Ishikawa (cell line): ENCODE results near the gene RREB1.

Experiments
- CEBPB ChIP-seq: IDR thresholded peaks from 2 replicates; pipeline ENCODE4 v1.6.1; 2012
- CREB1 ChIP-seq: IDR thresholded peaks from 2 replicates; pipeline ENCODE4 v1.6.1; 2012; ENCODE audit warnings: low read depth
- EGR1 ChIP-seq: IDR thresholded peaks from 2 replicates; pipeline ENCODE4 v1.6.1; 2012
- EP300 ChIP-seq: IDR thresholded peaks from 2 replicates; pipeline ENCODE4 v1.6.1; 2012; ENCODE audit warnings: borderline replicate concordance
- FOXM1 ChIP-seq: IDR thresholded peaks from 2 replicates; pipeline ENCODE4 v1.6.1; 2012; ENCODE audit warnings: low read depth, borderline replicate concordance
- MAX ChIP-seq: IDR thresholded peaks from 2 replicates; pipeline ENCODE4 v1.6.1; 2012
- NFIC ChIP-seq: IDR thresholded peaks from 2 replicates; pipeline ENCODE4 v1.6.1; 2012
- RAD21 ChIP-seq: IDR thresholded peaks from 2 replicates; pipeline ENCODE4 v1.6.1; 2012; ENCODE audit warnings: low read depth
- TAF1 ChIP-seq: IDR thresholded peaks from 2 replicates; pipeline ENCODE4 v1.6.1; 2012; ENCODE audit warnings: low read depth, mild to moderate bottlenecking
- TCF12 ChIP-seq: IDR thresholded peaks from 2 replicates; pipeline ENCODE4 v1.6.1; 2012; ENCODE audit warnings: low read depth
- TEAD4 ChIP-seq: IDR thresholded peaks from 2 replicates; pipeline ENCODE4 v1.6.1; 2012
- YY1 ChIP-seq: IDR thresholded peaks from 2 replicates; pipeline ENCODE4 v1.6.1; 2012; ENCODE audit warnings: low read depth
- ZBTB7A ChIP-seq: IDR thresholded peaks from 2 replicates; pipeline ENCODE4 v1.6.1; 2012; ENCODE audit warnings: low read depth
- TF ChIP-seq, protein P1 (sequence below): IDR thresholded peaks from 2 replicates; pipeline ENCODE4 v1.6.1; 2012; ENCODE audit warnings: low read depth, mild to moderate bottlenecking
- TF ChIP-seq, protein P2 (sequence below): IDR thresholded peaks from 2 replicates; pipeline ENCODE4 v1.6.1; 2012

RREB1 gene

DNA sequence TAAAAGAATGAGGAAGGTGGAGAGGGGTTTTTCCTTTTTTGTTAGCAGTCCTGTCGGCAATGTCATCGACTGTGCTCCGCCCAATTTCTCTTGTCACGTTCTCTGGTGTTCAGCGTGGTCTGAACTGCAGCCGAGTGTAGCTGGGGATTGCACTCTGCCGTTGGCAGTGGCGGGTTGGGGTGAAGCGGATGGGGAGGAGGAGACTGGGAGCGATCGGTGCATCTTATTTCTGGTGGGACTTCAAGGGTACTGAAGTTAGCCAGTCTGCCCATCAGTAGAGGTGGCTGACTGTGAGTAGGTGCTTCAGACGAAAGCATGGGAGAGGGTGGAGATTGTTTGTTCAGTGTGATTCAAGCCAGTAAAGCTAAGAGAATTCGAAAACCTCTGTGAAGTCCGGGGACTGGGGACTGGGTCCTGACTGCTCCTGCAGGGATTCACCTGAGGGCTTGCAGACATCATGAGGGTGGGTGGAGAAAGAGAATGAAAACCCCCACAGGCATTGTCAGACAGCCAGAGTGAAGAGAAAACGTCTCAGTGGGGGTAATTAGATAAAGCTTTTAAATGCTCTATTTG is 5.1 kb downstream of the RREB1 start:
- TF ChIP-seq RAD21, result no peak
- TF ChIP-seq ZBTB7A, result no peak
- no peak for TF ChIP-seq TCF12
- TF ChIP-seq, protein P1, sequence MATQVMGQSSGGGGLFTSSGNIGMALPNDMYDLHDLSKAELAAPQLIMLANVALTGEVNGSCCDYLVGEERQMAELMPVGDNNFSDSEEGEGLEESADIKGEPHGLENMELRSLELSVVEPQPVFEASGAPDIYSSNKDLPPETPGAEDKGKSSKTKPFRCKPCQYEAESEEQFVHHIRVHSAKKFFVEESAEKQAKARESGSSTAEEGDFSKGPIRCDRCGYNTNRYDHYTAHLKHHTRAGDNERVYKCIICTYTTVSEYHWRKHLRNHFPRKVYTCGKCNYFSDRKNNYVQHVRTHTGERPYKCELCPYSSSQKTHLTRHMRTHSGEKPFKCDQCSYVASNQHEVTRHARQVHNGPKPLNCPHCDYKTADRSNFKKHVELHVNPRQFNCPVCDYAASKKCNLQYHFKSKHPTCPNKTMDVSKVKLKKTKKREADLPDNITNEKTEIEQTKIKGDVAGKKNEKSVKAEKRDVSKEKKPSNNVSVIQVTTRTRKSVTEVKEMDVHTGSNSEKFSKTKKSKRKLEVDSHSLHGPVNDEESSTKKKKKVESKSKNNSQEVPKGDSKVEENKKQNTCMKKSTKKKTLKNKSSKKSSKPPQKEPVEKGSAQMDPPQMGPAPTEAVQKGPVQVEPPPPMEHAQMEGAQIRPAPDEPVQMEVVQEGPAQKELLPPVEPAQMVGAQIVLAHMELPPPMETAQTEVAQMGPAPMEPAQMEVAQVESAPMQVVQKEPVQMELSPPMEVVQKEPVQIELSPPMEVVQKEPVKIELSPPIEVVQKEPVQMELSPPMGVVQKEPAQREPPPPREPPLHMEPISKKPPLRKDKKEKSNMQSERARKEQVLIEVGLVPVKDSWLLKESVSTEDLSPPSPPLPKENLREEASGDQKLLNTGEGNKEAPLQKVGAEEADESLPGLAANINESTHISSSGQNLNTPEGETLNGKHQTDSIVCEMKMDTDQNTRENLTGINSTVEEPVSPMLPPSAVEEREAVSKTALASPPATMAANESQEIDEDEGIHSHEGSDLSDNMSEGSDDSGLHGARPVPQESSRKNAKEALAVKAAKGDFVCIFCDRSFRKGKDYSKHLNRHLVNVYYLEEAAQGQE, result no peak
- TF ChIP-seq TEAD4, result no peak
- TF ChIP-seq, protein P2, sequence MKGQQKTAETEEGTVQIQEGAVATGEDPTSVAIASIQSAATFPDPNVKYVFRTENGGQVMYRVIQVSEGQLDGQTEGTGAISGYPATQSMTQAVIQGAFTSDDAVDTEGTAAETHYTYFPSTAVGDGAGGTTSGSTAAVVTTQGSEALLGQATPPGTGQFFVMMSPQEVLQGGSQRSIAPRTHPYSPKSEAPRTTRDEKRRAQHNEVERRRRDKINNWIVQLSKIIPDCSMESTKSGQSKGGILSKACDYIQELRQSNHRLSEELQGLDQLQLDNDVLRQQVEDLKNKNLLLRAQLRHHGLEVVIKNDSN, result no peak
- TF ChIP-seq EP300, result no peak
- no peak for TF ChIP-seq MAX
- TF ChIP-seq TAF1, result no peak
- TF ChIP-seq NFIC, result no peak

DNA sequence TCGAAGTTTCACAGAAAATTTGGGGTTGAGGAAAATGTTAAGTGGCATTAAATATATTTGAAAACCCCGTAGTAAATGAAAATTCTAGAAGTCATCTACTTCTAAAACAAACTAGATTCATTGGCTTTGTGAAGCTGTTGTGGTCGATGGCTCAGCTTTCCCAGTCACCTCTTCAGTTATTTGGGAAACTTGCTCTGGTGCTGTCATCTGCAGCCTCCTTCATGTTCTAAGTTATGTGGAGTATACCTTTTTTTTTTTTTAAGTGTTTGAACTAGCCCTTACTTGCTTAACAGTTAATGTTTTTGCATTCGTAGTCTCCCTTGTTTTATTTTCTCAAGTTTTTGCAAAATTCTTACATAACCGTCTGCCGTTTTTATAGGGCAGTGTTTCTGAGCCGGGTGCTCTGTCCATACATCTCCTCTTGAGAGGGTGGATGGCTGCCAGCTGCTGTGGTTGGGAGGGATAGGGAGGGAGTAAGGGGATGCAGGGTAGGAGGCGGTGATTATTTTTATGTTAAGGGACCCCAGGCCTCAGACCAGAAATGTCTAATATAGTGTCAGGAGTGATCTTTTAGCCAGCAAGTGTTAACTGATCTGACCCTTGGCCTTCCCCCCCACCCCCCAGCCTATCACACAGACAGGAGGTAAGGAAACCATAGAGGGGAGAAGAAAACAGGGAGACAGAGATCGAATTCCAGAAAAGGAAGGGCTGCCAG is 7.1 kb downstream of the RREB1 start:
- TF ChIP-seq RAD21, result no peak
- TF ChIP-seq TAF1, result no peak
- TF ChIP-seq YY1, result no peak
- TF ChIP-seq ZBTB7A, result no peak
- TF ChIP-seq MAX, result no peak
- no peak for TF ChIP-seq EGR1
- TF ChIP-seq FOXM1, result no peak
- no peak for TF ChIP-seq TCF12
- TF ChIP-seq, protein P1, result no peak
- TF ChIP-seq CREB1, result no peak
- TF ChIP-seq TEAD4, result no peak
- TF ChIP-seq NFIC, result no peak
- TF ChIP-seq EP300, result no peak
- no peak for TF ChIP-seq CEBPB
- TF ChIP-seq, protein P2, result no peak

DNA sequence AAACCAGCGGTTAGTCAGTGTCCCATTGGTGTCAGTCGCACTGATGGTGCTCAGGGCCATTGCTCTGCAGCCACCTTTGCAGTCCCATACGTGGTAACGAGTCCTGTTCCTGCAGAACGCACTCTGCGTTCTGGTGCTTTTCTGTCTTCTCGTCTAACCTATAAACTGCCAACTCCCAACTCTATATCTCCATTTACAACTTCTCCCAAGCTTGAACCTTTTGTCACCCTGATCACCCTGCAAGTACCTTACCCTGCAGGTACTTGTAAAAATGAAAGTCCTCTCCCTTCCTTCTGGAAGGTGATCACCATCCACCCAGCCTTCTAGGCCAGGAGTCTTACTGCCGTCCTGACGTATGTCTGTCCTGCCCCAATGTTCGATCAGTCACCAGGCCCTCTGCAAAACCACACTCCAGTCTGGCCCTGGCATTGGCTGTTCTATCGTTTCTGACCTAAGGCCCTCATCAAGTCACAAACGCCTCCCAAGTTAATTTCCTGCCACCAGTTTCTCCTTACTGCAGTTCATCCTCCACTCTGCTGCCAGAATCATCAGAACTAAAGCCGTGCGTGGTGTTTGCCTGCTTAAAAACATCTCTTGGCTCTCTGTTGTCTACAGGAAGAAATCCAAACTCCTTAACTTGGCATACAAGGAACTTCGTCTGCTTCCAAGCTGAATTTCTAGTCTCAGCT is 7.9 kb downstream of the RREB1 start:
- no peak for TF ChIP-seq RAD21
- TF ChIP-seq ZBTB7A, result no peak
- no peak for TF ChIP-seq CEBPB
- no peak for TF ChIP-seq CREB1
- TF ChIP-seq TEAD4, result no peak
- no peak for TF ChIP-seq TCF12
- TF ChIP-seq, protein P1, result no peak
- no peak for TF ChIP-seq FOXM1
- TF ChIP-seq EGR1, result no peak
- TF ChIP-seq YY1, result no peak

DNA sequence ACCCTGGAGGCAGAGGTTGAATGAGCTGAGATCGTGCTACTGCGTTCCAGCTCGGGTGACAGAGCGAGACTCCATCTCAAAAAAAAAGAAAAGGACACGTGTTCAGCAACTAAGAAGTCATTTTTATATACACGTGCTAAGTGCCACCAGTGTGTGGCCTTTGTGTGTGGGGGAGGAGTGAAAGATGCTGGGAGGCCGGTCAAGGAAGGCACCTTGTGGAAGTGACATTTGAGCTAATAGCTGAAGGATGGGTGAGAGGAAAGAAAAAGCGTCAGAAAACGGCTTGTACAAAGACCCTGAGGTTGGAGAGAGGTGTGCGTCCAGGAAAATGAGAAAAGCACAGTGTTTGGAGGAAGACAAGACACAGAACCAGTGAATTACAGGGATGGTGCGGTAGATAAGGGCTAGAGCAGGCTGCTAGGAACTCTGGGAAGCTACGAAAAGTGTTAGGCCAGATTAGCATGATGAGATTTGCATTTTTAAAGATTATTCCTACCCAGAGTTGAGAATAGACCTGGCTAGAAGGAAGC is 11.6 kb downstream of the RREB1 start:
- no peak for TF ChIP-seq EP300
- TF ChIP-seq, protein P1, result no peak
- TF ChIP-seq FOXM1, result no peak
- TF ChIP-seq CREB1, result no peak
- TF ChIP-seq RAD21, result no peak
- TF ChIP-seq YY1, result no peak
- TF ChIP-seq EGR1, result no peak
